ENCODE measurements around the gene ST6GALNAC5. TPM values are rescaled to one million over a fixed set of nuclear protein-coding genes. Genes with fewer than 3 reads are reported as not detected.
"Not testable (repeated sequence)": the region's sequence is repeated elsewhere in the genome, so short reads cannot be mapped to it uniquely, and the experiment has no call there.

Gene ST6GALNAC5
- total and polyA plus RNA-seq, 9 donors: 1.2 to 3.4 (median 2.3) TPM

DNA sequence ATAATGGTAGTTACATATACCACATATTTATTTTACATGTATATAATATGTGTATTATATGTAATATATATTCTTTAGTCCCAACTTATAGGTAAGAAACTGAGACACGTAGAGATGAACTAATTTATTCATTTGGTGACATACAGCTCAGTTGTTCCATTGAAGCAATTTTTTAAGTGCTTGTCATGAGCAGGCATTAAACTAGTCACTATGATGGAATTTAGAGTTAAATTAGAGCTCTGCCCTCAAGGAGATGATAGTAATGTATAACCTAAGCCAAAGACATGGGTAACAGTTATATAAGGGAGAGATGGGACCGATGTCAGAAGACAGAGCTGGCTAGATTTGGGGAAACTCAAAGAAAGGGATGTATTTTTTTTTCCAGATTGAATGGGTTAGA lies 83.0 kb downstream of the ST6GALNAC5 start:
- DNase-seq: no peak
- Histone ChIP-seq H3K27me3 (ENCODE audit: control insufficient read depth, insufficient read depth, low read length) (no peaks in the 10 kb centered on the region), H3K9me3 (replicated peaks; ENCODE audit: control insufficient read depth, low read depth, low read length) (no peaks in the 10 kb centered on the region), H3K36me3 (ENCODE audit: control insufficient read depth, insufficient read depth, low read length) (no peaks in the 10 kb centered on the region), H3K4me3 (ENCODE audit: low read length) (no peak overlapping the region), H3K4me1 (ENCODE audit: control insufficient read depth, insufficient read depth, low read length) (no peaks in the 10 kb centered on the region), H3K27ac (ENCODE audit: low read length) (no peak overlapping the region)
- WGBS (ENCODE audit: insufficient coverage): 69% methylated on average over 1 of the region's 2 CpGs

DNA sequence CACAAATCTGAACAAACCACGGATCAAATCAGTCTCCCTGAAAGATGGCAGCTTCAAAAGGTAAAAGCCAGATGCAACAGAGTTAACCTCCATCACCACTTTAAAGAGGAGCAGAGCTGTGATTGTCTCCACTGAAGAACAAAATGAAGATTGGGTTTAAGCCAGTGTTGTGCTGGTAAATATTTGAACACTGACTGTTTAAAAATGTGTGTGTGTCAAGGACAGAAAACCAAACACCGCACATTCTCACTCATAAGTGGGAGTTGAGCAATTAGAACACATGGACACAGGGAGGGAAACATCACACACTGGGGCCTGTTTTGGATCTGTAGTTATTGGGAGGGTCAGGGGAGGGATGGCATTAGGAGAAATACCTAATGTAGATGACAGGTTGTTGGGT lies 83.9 kb downstream of the ST6GALNAC5 start:
- Histone ChIP-seq H3K4me3 (ENCODE audit: low read length) (no peak overlapping the region), H3K27ac (ENCODE audit: low read length) (no peak overlapping the region), H3K4me1 (ENCODE audit: control insufficient read depth, insufficient read depth, low read length) (no peaks in the 10 kb centered on the region), H3K27me3 (ENCODE audit: control insufficient read depth, insufficient read depth, low read length) (no peaks in the 10 kb centered on the region), H3K9me3 (replicated peaks; ENCODE audit: control insufficient read depth, low read depth, low read length) (no peaks in the 10 kb centered on the region), H3K36me3 (ENCODE audit: control insufficient read depth, insufficient read depth, low read length) (no peaks in the 10 kb centered on the region)
- no CpG with 5 or more reads among the region's 2 CpGs for WGBS (ENCODE audit: insufficient coverage)
- no peak for DNase-seq

DNA sequence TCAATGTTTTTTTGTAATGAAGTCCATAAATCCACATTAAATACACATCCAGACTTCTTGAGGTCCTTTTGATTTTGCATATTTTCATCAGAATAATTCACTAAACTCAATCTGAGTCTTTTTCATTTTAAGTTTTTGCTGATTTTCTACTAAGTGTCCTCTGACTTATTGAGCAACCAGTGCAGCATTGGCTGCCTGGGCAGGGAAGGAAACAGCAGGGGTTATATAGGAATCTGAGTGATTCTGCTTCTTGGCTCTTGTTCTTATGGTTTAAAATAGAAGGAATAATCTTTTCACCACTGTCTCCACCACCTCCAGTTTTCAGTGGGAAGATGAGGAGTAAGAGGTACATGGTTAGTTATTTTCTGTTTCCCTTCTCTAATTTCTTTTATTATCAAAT lies 88.4 kb downstream of the ST6GALNAC5 start:
- H3K27me3 ChIP-seq (ENCODE audit: control insufficient read depth, insufficient read depth, low read length): no peaks in the 10 kb centered on the region
- H3K27ac ChIP-seq (ENCODE audit: low read length): no peak overlapping the region
- DNase-seq: no peak
- H3K4me3 ChIP-seq (ENCODE audit: low read length): no peak overlapping the region
- no peaks in the 10 kb centered on the region for H3K9me3 ChIP-seq (replicated peaks; ENCODE audit: control insufficient read depth, low read depth, low read length)
- no peaks in the 10 kb centered on the region for H3K36me3 ChIP-seq (ENCODE audit: control insufficient read depth, insufficient read depth, low read length)
- H3K4me1 ChIP-seq (ENCODE audit: control insufficient read depth, insufficient read depth, low read length): no peaks in the 10 kb centered on the region

DNA sequence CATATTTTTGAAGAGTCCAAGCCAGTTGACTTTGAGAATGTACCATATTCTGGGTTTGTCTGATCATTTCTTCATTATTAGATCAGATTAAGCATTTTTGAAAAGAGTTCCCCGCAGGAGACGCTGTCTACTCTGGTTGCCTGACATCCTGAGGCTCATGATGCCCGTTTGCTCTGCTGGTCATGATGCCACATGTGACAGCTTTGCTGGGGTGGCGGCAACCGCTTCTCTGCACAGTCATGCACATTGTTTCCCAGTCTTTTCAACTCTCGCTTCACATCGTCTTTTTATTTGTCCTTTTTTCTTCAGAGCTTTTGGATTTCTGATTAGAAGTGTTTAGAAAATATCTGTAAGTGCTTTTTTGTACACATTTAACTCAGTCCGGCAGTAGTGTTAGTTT lies 90.7 kb downstream of the ST6GALNAC5 start:
- Histone ChIP-seq H3K9me3 (replicated peaks; ENCODE audit: control insufficient read depth, low read depth, low read length) (no peaks in the 10 kb centered on the region), H3K36me3 (ENCODE audit: control insufficient read depth, insufficient read depth, low read length) (no peaks in the 10 kb centered on the region), H3K27me3 (ENCODE audit: control insufficient read depth, insufficient read depth, low read length) (no peaks in the 10 kb centered on the region), H3K4me1 (ENCODE audit: control insufficient read depth, insufficient read depth, low read length) (no peaks in the 10 kb centered on the region), H3K27ac (ENCODE audit: low read length) (no peak overlapping the region), H3K4me3 (ENCODE audit: low read length) (no peak overlapping the region)
- DNase-seq: no peak
- 81% methylated on average over 3 of the region's 8 CpGs for WGBS (ENCODE audit: insufficient coverage)

DNA sequence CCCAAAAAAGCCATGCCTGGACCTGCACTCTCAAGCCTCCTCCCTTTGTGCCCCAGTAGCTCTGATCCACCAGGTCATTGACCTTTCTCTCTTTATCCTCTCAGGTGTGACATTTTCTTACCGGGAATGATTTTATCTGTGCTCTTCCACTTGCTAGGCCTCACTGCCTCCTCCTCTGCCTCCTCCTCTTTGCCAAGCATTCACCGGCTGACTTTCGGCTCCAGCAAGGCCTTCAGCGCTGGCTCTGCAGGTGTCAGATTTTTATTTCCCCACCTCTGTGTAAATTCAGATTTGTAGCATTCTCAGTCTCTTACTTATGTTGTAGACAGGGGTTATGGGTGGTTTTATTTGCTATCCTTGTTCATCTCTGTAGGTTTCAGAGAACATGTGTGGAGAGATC lies 91.5 kb downstream of the ST6GALNAC5 start:
- no peak for DNase-seq
- Histone ChIP-seq H3K27ac (ENCODE audit: low read length) (no peak overlapping the region), H3K36me3 (ENCODE audit: control insufficient read depth, insufficient read depth, low read length) (no peaks in the 10 kb centered on the region), H3K4me3 (ENCODE audit: low read length) (no peak overlapping the region), H3K27me3 (ENCODE audit: control insufficient read depth, insufficient read depth, low read length) (no peaks in the 10 kb centered on the region), H3K4me1 (ENCODE audit: control insufficient read depth, insufficient read depth, low read length) (no peaks in the 10 kb centered on the region), H3K9me3 (replicated peaks; ENCODE audit: control insufficient read depth, low read depth, low read length) (peaks cover 3% of the 10 kb centered on the region)
- 94% methylated on average over 1 of the region's 4 CpGs for WGBS (ENCODE audit: insufficient coverage)

DNA sequence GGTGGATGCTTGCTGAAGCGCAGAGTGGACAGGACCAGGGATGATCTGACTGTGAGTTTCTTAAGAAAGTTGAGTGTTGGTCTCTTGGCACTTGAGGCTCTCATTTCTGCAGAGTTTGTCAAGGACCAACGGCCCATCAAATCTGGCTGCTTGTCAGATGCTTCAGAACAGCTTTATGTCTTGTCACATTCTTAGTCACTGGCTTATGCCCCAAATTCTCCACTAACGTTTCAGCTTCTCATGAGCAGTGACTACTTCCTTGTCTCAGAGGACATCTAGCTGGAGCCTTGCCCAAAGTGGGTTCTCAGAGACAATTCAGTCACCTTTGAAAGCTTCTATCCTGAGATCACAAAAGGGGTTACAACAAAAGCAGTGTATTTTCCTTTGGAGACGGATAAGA lies 92.3 kb downstream of the ST6GALNAC5 start:
- H3K4me3 ChIP-seq (ENCODE audit: low read length): no peak overlapping the region
- H3K4me1 ChIP-seq (ENCODE audit: control insufficient read depth, insufficient read depth, low read length): no peaks in the 10 kb centered on the region
- no peaks in the 10 kb centered on the region for H3K27me3 ChIP-seq (ENCODE audit: control insufficient read depth, insufficient read depth, low read length)
- H3K9me3 ChIP-seq (replicated peaks; ENCODE audit: control insufficient read depth, low read depth, low read length): peaks cover 6% of the 10 kb centered on the region
- H3K27ac ChIP-seq (ENCODE audit: low read length): no peak overlapping the region
- no peaks in the 10 kb centered on the region for H3K36me3 ChIP-seq (ENCODE audit: control insufficient read depth, insufficient read depth, low read length)
- WGBS (ENCODE audit: insufficient coverage): 50% methylated on average over 2 of the region's 4 CpGs
- no peak for DNase-seq

DNA sequence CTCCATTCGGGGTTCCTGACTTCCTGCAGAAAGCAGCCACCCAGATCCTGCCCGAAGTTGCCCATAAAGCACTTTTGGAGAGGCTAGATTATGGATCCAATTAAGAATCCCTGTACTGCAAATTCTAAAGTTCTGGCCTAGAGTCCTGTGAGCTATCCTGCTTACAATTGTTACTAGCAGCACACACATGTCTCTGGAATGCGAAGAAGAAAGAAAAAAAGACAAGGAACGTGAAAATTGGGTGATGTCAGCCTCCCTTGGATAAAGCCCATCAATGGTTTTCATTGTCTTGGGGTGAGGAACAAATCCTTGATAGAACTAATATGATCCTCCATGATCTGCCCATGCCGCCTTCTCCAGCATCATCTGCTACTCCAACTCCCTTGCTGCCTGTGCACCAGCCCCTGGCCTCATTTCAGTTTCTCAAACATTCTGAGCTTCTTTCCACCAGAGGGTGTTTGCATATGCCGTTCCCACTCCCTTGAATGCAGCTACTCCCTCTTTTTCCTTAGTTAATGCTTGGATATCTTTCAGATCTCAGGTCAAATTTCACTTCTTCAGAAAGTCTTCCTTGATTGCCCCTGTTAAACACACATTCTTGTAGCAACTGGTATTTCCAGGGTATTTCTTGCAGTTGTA lies 94.0 kb downstream of the ST6GALNAC5 start:
- DNase-seq: no peak
- Histone ChIP-seq H3K36me3 (ENCODE audit: control insufficient read depth, insufficient read depth, low read length) (no peaks in the 10 kb centered on the region), H3K9me3 (replicated peaks; ENCODE audit: control insufficient read depth, low read depth, low read length) (peaks cover 6% of the 10 kb centered on the region), H3K27ac (ENCODE audit: low read length) (no peak overlapping the region), H3K4me1 (ENCODE audit: control insufficient read depth, insufficient read depth, low read length) (no peaks in the 10 kb centered on the region), H3K27me3 (ENCODE audit: control insufficient read depth, insufficient read depth, low read length) (no peaks in the 10 kb centered on the region), H3K4me3 (ENCODE audit: low read length) (no peak overlapping the region)
- WGBS (ENCODE audit: insufficient coverage): 85% methylated on average over 4 of the region's 6 CpGs

DNA sequence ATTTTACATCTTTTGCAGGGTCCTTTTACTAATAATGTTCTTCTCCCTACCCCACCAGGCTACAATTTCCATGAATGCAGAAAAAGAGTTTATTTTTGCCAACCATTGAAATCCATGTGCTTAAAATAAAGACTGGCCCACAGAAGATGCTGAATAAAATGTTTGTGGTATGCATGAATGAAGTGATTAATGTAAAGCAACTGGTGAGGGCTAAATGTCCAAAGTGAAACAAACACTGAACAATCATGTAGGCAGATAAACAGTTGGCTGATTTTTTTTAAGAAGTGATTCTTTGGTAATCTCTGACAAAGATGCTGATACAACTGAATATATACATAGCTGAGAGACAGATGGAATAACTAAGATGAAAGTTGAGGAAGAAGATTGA lies 94.5 kb downstream of the ST6GALNAC5 start:
- Histone ChIP-seq H3K9me3 (replicated peaks; ENCODE audit: control insufficient read depth, low read depth, low read length) (peaks cover 6% of the 10 kb centered on the region), H3K36me3 (ENCODE audit: control insufficient read depth, insufficient read depth, low read length) (no peaks in the 10 kb centered on the region), H3K27me3 (ENCODE audit: control insufficient read depth, insufficient read depth, low read length) (no peaks in the 10 kb centered on the region), H3K4me3 (ENCODE audit: low read length) (no peak overlapping the region), H3K4me1 (ENCODE audit: control insufficient read depth, insufficient read depth, low read length) (no peaks in the 10 kb centered on the region), H3K27ac (ENCODE audit: low read length) (no peak overlapping the region)
- no peak for DNase-seq

DNA sequence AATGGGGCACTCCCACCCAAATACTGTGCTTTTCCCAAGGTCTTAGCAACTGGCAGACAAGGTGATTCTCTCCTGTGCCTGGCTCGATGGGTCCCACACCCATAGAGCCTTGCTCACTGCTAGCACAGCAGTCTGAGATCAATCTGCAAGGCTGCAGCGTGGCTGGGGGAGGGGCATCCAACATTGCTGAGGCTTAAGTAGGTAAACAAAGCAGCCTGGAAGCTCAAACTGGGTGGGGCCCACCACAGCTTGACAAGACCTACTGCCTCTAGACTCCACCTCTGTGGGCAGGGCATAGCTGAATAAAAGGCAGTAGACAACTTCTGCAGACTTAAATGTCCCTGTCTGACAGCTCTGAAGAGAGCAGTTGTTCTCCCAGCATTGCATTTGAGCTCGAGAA lies 114.0 kb downstream of the ST6GALNAC5 start:
- 56% methylated on average over 2 of the region's 3 CpGs for WGBS (ENCODE audit: insufficient coverage)
- not testable (repeated sequence) for H3K9me3 ChIP-seq (replicated peaks; ENCODE audit: control insufficient read depth, low read depth, low read length)

DNA sequence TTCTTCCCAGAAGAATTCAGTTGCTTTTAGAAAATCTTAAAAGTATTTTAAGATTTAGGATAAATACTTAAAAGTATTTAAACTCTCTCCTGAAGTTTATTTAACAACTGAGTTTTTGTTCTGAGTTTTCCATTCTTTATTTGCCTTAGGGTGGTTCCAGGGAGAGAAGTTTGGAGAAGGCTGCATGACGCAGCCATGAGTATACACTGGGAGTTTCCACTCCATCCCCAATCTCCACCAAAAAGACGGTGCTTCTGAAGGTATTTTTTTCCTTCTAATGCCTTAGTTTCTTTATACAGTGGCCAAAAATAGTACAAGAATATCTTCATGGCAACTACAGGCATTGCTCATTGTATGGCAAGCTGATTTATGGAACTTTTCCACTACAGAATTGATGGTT lies 122.7 kb downstream of the ST6GALNAC5 start:
- Histone ChIP-seq H3K27me3 (ENCODE audit: control insufficient read depth, insufficient read depth, low read length) (no peaks in the 10 kb centered on the region), H3K4me3 (ENCODE audit: low read length) (no peak overlapping the region), H3K27ac (ENCODE audit: low read length) (no peak overlapping the region), H3K36me3 (ENCODE audit: control insufficient read depth, insufficient read depth, low read length) (no peaks in the 10 kb centered on the region), H3K9me3 (replicated peaks; ENCODE audit: control insufficient read depth, low read depth, low read length) (no peaks in the 10 kb centered on the region), H3K4me1 (ENCODE audit: control insufficient read depth, insufficient read depth, low read length) (no peaks in the 10 kb centered on the region)
- DNase-seq: no peak
- no CpG with 5 or more reads among the region's 2 CpGs for WGBS (ENCODE audit: insufficient coverage)

More for the DNA sequence above, 114.0 kb downstream of the ST6GALNAC5 start:
- H3K27me3 ChIP-seq (ENCODE audit: control insufficient read depth, insufficient read depth, low read length); H3K4me3 ChIP-seq (ENCODE audit: low read length); DNase-seq; H3K27ac ChIP-seq (ENCODE audit: low read length); H3K36me3 ChIP-seq (ENCODE audit: control insufficient read depth, insufficient read depth, low read length); H3K4me1 ChIP-seq (ENCODE audit: control insufficient read depth, insufficient read depth, low read length): not testable (repeated sequence)

DNA sequence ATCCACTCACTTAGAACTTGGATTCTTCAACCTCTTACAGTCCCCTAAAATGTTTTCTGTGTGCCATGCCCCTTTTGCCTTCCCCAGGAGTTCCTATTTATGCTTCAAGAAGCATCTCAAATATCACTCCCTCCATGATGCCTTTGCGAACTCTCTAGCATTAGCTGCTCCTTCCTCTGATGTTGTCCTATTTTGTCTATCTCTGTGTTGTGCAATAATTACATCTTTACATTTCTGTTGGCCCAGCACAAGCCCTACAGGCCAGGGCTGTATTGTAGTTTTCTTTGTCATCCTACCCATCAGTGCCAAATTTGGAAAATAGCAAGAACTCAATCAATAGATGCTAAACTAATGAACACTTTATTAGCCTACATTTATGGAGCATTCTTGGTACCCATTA lies 125.8 kb downstream of the ST6GALNAC5 start:
- no peaks in the 10 kb centered on the region for H3K27me3 ChIP-seq (ENCODE audit: control insufficient read depth, insufficient read depth, low read length)
- no peak for DNase-seq
- no peak overlapping the region for H3K4me3 ChIP-seq (ENCODE audit: low read length)
- H3K9me3 ChIP-seq (replicated peaks; ENCODE audit: control insufficient read depth, low read depth, low read length): no peaks in the 10 kb centered on the region
- H3K36me3 ChIP-seq (ENCODE audit: control insufficient read depth, insufficient read depth, low read length): no peaks in the 10 kb centered on the region
- WGBS (ENCODE audit: insufficient coverage): no CpG with 5 or more reads among the region's 1 CpG
- no peaks in the 10 kb centered on the region for H3K4me1 ChIP-seq (ENCODE audit: control insufficient read depth, insufficient read depth, low read length)
- no peak overlapping the region for H3K27ac ChIP-seq (ENCODE audit: low read length)
